Right hindlimb (tissue), 1 donor: Measurements from ENCODE around the gene TTR.

ENCODE experiments used
- DNase-seq: peaks from one replicate; pipeline ENCODE4 v3.0.0-alpha.2; 2018

The TTR gene

GRCh38 chr18:31581498-31582197 is 10.0 kb upstream of the TTR start:
- DNase-seq: peak; percentile 31

GRCh38 chr18:31583185-31583854 is 8.4 kb upstream of the TTR start:
- DNase-seq: no peak

- DNase-seq: no peak
Measured at GRCh38 chr18:31585991-31586390, 5.7 kb upstream of the TTR start.

DNA sequence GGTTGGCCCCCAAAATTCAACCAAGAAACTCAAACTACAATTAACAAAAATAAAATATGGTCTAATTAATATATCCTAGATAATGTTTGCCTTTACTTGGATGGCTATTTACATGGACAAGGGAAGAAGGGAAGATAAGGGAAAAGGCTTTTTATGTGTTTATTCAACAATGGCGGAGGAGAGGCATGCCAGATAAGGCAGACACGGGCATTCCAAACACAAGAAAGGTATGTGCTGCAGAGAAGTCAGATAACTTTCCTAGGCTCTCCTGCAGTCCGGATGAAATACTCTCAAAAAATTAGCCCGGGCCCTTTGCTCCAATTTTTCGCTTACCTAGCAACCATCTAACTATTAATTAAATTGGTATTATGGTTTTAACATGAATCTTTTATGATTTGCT is 5.1 kb upstream of the TTR start:
- DNase-seq: no peak

- no peak for DNase-seq
Measured at GRCh38 chr18:31587529-31587928, 4.1 kb upstream of the TTR start.

DNA sequence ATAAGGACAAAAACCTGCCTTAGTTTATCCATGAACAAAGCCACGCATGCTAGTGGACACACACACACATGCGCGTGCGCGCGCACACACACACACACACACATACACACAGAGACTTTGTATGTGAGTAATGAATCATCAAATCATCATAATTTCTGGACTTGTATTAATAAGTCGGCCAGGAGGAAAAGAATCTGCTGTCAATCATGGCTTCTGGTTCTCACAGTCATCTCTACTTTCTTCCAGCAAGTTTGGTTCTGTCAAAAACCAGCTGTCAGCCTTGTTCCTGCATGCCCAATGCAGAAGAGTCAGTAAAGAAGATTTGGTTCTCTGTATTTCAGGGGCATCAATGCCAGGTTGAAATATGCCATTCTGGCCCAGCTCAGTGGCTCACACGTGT is 1.1 kb upstream of the TTR start:
- no peak for DNase-seq

- DNase-seq: no peak
Measured at GRCh38 chr18:31591113-31591512, 564 bp upstream of the TTR start.

DNA sequence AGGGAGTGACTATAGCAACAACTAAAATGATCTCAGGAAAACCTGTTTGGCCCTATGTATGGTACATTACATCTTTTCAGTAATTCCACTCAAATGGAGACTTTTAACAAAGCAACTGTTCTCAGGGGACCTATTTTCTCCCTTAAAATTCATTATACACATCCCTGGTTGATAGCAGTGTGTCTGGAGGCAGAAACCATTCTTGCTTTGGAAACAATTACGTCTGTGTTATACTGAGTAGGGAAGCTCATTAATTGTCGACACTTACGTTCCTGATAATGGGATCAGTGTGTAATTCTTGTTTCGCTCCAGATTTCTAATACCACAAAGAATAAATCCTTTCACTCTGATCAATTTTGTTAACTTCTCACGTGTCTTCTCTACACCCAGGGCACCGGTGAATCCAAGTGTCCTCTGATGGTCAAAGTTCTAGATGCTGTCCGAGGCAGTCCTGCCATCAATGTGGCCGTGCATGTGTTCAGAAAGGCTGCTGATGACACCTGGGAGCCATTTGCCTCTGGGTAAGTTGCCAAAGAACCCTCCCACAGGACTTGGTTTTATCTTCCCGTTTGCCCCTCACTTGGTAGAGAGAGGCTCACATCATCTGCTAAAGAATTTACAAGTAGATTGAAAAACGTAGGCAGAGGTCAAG is 955 bp downstream of the TTR start:
- no peak for DNase-seq

DNA sequence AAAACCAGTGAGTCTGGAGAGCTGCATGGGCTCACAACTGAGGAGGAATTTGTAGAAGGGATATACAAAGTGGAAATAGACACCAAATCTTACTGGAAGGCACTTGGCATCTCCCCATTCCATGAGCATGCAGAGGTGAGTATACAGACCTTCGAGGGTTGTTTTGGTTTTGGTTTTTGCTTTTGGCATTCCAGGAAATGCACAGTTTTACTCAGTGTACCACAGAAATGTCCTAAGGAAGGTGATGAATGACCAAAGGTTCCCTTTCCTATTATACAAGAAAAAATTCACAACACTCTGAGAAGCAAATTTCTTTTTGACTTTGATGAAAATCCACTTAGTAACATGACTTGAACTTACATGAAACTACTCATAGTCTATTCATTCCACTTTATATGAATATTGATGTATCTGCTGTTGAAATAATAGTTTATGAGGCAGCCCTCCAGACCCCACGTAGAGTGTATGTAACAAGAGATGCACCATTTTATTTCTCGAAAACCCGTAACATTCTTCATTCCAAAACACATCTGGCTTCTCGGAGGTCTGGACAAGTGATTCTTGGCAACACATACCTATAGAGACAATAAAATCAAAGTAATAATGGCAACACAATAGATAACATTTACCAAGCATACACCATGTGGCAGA is 3.6 kb downstream of the TTR start:
- DNase-seq: no peak

DNA sequence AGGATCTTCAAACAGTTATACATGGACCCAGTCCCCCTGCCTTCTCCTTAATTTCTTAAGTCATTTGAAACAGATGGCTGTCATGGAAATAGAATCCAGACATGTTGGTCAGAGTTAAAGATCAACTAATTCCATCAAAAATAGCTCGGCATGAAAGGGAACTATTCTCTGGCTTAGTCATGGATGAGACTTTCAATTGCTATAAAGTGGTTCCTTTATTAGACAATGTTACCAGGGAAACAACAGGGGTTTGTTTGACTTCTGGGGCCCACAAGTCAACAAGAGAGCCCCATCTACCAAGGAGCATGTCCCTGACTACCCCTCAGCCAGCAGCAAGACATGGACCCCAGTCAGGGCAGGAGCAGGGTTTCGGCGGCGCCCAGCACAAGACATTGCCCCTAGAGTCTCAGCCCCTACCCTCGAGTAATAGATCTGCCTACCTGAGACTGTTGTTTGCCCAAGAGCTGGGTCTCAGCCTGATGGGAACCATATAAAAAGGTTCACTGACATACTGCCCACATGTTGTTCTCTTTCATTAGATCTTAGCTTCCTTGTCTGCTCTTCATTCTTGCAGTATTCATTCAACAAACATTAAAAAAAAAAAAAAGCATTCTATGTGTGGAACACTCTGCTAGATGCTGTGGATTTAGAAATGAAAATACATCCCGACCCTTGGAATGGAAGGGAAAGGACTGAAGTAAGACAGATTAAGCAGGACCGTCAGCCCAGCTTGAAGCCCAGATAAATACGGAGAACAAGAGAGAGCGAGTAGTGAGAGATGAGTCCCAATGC is 4.6 kb downstream of the TTR start:
- DNase-seq: no peak

DNA sequence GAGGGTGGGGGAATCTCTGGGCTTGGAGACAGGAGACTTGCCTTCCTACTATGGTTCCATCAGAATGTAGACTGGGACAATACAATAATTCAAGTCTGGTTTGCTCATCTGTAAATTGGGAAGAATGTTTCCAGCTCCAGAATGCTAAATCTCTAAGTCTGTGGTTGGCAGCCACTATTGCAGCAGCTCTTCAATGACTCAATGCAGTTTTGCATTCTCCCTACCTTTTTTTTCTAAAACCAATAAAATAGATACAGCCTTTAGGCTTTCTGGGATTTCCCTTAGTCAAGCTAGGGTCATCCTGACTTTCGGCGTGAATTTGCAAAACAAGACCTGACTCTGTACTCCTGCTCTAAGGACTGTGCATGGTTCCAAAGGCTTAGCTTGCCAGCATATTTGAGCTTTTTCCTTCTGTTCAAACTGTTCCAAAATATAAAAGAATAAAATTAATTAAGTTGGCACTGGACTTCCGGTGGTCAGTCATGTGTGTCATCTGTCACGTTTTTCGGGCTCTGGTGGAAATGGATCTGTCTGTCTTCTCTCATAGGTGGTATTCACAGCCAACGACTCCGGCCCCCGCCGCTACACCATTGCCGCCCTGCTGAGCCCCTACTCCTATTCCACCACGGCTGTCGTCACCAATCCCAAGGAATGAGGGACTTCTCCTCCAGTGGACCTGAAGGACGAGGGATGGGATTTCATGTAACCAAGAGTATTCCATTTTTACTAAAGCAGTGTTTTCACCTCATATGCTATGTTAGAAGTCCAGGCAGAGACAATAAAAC is 6.5 kb downstream of the TTR start:
- no peak for DNase-seq

DNA sequence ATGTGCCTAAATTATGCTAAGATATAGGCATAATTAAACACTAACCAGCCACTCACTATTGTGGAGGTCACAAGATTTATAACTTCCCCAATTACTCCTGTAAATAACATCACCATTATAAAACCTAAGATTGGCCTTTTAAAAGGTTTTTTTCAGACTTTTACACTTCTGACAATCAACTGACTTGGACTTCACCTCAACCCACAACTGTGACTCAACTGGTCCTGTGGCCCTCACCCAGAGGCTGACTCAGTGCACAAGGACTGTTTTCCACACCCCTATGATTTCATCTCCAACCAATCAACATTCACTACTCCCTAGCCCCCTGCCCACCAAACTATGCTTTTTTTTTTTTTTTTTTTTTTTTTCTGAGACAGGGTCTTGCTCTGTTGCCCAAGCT is 11.6 kb downstream of the TTR start:
- no peak for DNase-seq

- DNase-seq: no peak
Measured at GRCh38 chr18:31606265-31606664, 14.6 kb downstream of the TTR start.

DNA sequence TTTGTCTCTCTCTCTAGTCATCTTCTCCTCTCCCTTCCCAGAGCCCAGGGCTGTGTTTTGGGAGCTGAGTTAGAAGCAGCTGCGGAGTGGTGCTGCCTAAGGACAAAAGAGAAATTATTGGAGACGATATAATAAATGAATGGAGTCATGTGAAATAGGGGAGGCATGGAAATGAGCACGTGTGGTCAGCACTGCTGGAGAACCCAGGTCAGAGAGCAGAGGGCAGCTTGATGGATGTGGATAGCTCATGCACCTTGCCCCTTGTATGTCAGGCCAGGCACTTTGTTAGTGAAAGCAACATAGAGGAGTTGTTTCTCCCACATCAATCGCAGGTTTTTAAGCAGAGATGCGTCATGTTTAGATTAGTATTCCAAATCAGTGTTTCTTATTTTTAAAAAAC is 15.7 kb downstream of the TTR start:
- DNase-seq: no peak

DNA sequence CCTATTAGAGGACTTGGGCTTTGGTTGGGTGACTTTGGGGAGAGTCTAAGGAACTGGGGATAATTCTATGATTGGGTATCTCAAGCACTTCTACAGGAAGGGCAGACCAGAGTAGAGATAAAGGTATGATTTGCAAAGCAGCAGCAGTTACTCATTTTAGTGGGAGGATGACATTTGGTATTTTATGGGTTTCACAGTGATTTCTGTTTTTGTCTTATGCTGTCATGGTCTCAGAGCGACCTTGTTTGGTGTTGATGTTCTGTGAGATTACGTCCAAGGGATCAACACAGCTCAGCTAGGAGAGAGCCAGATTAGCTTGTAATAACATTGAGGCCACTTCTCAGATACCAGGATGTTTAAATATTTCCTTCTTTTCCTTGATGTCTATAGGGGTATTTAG is 18.2 kb downstream of the TTR start:
- DNase-seq: no peak

- peak; percentile 29 for DNase-seq
Measured at GRCh38 chr18:31610286-31611205, 18.9 kb downstream of the TTR start.

DNA sequence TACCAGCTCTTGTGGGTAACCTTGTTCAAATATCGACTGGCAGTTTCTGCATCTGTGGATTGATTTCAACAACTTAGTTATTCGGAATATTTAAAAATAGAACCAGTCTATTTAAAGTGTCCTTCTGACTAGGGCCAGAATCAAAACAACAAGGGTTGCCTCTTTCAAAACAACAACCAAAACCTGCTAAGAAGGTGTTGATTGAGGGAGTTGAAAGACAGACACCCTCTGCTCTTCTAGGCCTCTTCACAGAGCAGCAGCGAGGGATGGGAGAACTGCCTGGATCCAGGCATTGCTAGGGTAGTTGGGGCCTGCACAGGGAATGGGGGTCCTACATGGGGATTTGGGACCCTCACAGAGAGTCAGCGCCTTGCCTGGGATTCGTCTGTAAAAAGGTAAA is 19.8 kb downstream of the TTR start:
- no peak for DNase-seq

DNA sequence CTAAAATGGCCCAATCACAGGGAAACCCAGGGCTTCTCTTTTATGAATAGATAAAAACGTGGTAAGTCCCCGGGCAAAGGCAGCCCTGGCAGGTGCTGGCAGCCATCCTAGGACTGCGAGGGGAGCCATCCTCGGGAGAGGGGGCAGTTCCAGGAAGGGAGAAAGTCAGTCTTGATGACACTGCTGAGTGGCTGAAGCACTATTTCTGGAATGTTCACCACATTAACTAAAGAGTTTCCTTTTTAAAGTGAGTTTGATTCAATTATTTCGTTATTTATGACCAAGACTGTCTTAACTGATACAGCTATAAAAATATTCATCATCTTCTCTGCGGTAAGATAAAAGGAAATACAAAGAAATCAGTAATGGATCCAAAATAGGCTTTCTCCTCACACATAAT is 20.4 kb downstream of the TTR start:
- DNase-seq: no peak

GRCh38 chr18:31614044-31614443 is 22.4 kb downstream of the TTR start:
- DNase-seq: no peak

DNA sequence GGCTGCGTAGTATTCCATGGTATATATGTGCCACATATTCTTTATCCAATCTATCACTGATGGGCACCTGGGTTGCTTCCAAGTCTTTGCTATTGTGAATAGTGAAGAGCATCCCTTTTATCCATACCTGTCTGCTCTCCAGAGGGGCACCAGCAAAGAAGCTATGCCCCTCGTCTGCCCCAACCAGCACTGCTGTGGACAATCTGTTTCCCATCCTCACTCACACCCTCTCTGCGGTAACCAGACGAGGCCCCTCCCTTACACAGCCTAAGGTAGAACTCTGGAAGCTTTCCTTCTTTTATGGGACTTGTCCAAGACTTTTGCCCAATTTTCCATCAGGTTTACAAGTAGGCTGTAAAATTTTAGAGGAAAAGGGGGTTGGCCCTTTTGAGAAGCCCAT is 24.9 kb downstream of the TTR start:
- DNase-seq: no peak
